ENCODE data around the gene SPHK1.

- no peak for TF ChIP-seq EZH2 (IDR thresholded peaks at IDR 0.05; ENCODE audit: insufficient read depth, poor library complexity, severe bottlenecking)
- TF ChIP-seq EZH2phosphoT487 (IDR thresholded peaks at IDR 0.05; ENCODE audit: insufficient read depth, low read depth) = no peak
Observed at GRCh38 chr17:76379646-76380376, 4.6 kb upstream of the SPHK1 start.
